Retina (tissue), 1 donor: ENCODE measurements around the gene MINDY4.
"Not testable (repeated sequence)": the region's sequence is repeated elsewhere in the genome, so short reads cannot be mapped to it uniquely, and the experiment has no call there.

Experiments
- DNase-seq: peaks from one replicate; pipeline ENCODE4 v3.0.0-alpha.2; 2016

Gene MINDY4

GRCh38 chr7:30805931-30806330, 34.7 kb downstream of the MINDY4 start:
- no peak for DNase-seq

GRCh38 chr7:30807477-30807876, 36.3 kb downstream of the MINDY4 start:
- DNase-seq: not testable (repeated sequence)

GRCh38 chr7:30807941-30808340, 36.7 kb downstream of the MINDY4 start:
- DNase-seq: not testable (repeated sequence)

- DNase-seq: no peak
These were observed 39.8 kb downstream of the MINDY4 start for GRCh38 chr7:30810986-30811385.

GRCh38 chr7:30812676-30813075, 41.5 kb downstream of the MINDY4 start:
- no peak for DNase-seq

- no peak for DNase-seq
These were observed 42.2 kb downstream of the MINDY4 start for GRCh38 chr7:30813466-30813865.

- no peak for DNase-seq
These were observed 43.6 kb downstream of the MINDY4 start for GRCh38 chr7:30814700-30815387.

- no peak for DNase-seq
These were observed 44.2 kb downstream of the MINDY4 start for GRCh38 chr7:30815388-30815854.

GRCh38 chr7:30815951-30816644, 44.9 kb downstream of the MINDY4 start:
- DNase-seq: no peak

GRCh38 chr7:30816645-30817370, 45.6 kb downstream of the MINDY4 start:
- no peak for DNase-seq

- DNase-seq: no peak
These were observed 46.2 kb downstream of the MINDY4 start for GRCh38 chr7:30817371-30817767.

GRCh38 chr7:30824821-30825720, 53.9 kb downstream of the MINDY4 start:
- no peak for DNase-seq

GRCh38 chr7:30826181-30826580, 55.0 kb downstream of the MINDY4 start:
- DNase-seq: no peak

- no peak for DNase-seq
These were observed 57.4 kb downstream of the MINDY4 start for GRCh38 chr7:30828591-30828990.

- DNase-seq: no peak
These were observed 58.3 kb downstream of the MINDY4 start for GRCh38 chr7:30829471-30829870.

- no peak for DNase-seq
These were observed 60.0 kb downstream of the MINDY4 start for GRCh38 chr7:30831227-30831626.

GRCh38 chr7:30831936-30832335, 60.7 kb downstream of the MINDY4 start:
- DNase-seq: no peak

GRCh38 chr7:30834017-30834674, 62.9 kb downstream of the MINDY4 start:
- DNase-seq: not testable (repeated sequence)

GRCh38 chr7:30835396-30835915, 64.2 kb downstream of the MINDY4 start:
- no peak for DNase-seq

GRCh38 chr7:30836991-30837390, 65.8 kb downstream of the MINDY4 start:
- DNase-seq: no peak

GRCh38 chr7:30837581-30837980, 66.4 kb downstream of the MINDY4 start:
- no peak for DNase-seq

- DNase-seq: no peak
These were observed 66.8 kb downstream of the MINDY4 start for GRCh38 chr7:30838008-30838407.
